SH-SY5Y (cell line): ENCODE data around the gene EPHA6.

Experiments
- GATA2 ChIP-seq: IDR thresholded peaks from 2 replicates; pipeline ENCODE4 v1.6.1; 2011; ENCODE audit warnings: mild to moderate bottlenecking, low read depth, low read length
- GATA3 ChIP-seq: IDR thresholded peaks from 2 replicates; pipeline ENCODE4 v1.6.1; 2011; ENCODE audit warnings: low read depth, mild to moderate bottlenecking, low read length, moderate library complexity

DNA sequence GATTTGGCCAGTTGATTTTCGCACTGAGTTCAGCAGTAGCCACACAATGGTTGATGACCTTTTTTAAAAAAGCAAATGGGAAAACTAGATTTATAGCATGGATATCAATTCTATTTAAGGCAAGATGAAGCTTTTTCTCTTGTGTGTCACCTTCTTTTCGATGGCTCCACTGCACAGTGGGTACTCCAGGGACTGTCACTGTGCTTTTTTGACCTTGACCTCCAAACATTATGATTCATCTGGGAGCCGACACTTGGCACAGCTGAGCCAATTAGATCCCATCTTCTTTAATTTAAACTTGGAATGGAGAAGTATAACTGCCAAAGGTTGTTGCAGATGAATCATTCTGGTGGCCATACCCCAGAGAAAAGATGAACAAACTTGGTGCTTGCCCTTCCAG lies 367.3 kb downstream of the EPHA6 start:
- TF ChIP-seq GATA2 = no peak
- no peak for TF ChIP-seq GATA3
